HepG2 (cell line): Measurements from ENCODE around the gene PSORS1C2. TPM values are rescaled to one million over a fixed set of nuclear protein-coding genes. Genes with fewer than 3 reads are reported as not detected.

Experiments used
- EEA1 ChIP-seq: sonication (generic); formaldehyde crosslinking; IDR thresholded peaks from 2 replicates; pipeline ENCODE4 v1.5.1; 2020; ENCODE audit warnings: mild to moderate bottlenecking, missing genetic modification reagents, borderline replicate concordance
- FOSL2 ChIP-seq: sonication (generic); formaldehyde crosslinking; IDR thresholded peaks from 2 replicates; pipeline ENCODE4 v1.4.0; 2020; ENCODE audit warnings: missing genetic modification reagents
- FOXK1 ChIP-seq: sonication (generic); formaldehyde crosslinking; IDR thresholded peaks from 2 replicates; pipeline ENCODE4 v1.4.0; 2020; ENCODE audit warnings: low read depth, missing genetic modification reagents, borderline replicate concordance
- HMG20A ChIP-seq: IDR thresholded peaks from 2 replicates; pipeline ENCODE4 v1.6.1; 2016; ENCODE audit warnings: borderline replicate concordance
- HNF4G ChIP-seq, 2 experiments: sonication (generic) in 1 of 2; formaldehyde crosslinking in 1 of 2; IDR thresholded peaks; 2 replicates each; pipeline versions ENCODE4 v1.4.0 to v1.6.1; 2011 to 2020; ENCODE audit warnings: borderline replicate concordance in 2 of 2, low read depth in 2 of 2, mild to moderate bottlenecking in 2 of 2, low read length in 1 of 2, missing genetic modification reagents in 1 of 2, moderate library complexity in 1 of 2
- HNRNPUL1 ChIP-seq: fragments of 200-400 bp; formaldehyde crosslinking; IDR thresholded peaks from 2 replicates; pipeline ENCODE4 v1.6.1; 2017; ENCODE audit warnings: low read depth, mild to moderate bottlenecking, low read length, moderate library complexity
- MED8 ChIP-seq: sonication (generic); formaldehyde crosslinking; IDR thresholded peaks from 2 replicates; pipeline ENCODE4 v1.8.1; 2023; ENCODE audit warnings: mild to moderate bottlenecking, missing genetic modification reagents; ENCODE audit not compliant: insufficient replicate concordance
- PHF8 ChIP-seq: sonication (generic); formaldehyde crosslinking; IDR thresholded peaks from 2 replicates; pipeline ENCODE4 v1.5.0; 2020; ENCODE audit warnings: missing genetic modification reagents
- SALL1 ChIP-seq: sonication (generic); formaldehyde crosslinking; IDR thresholded peaks from 2 replicates; pipeline ENCODE4 v1.8.0; 2022; ENCODE audit warnings: mild to moderate bottlenecking, missing genetic modification reagents
- SRSF1 ChIP-seq: fragments of 200-400 bp; formaldehyde crosslinking; optimal IDR thresholded peaks from 2 replicates; pipeline ENCODE3; 2017; ENCODE audit warnings: mild to moderate bottlenecking, low read depth, low read length, moderate library complexity
- SSRP1 ChIP-seq: IDR thresholded peaks from 2 replicates; pipeline ENCODE4 v1.6.1; 2016; ENCODE audit warnings: control low read depth
- TGIF2 ChIP-seq: IDR thresholded peaks from 2 replicates; pipeline ENCODE4 v1.6.1; 2016; ENCODE audit warnings: control low read depth, missing compliant biosample characterization
- ZFP36 ChIP-seq: fragments of 150-350 bp; IDR thresholded peaks from 2 replicates; pipeline ENCODE4 v1.6.1; 2018; ENCODE audit warnings: borderline replicate concordance, low read length, low read depth; ENCODE audit not compliant: partially characterized antibody
- ZMYM3 ChIP-seq: sonication (generic); formaldehyde crosslinking; IDR thresholded peaks from 2 replicates; pipeline ENCODE4 v1.5.1; 2020; ENCODE audit warnings: mild to moderate bottlenecking, missing genetic modification reagents
- ZNF335 ChIP-seq: sonication (generic); formaldehyde crosslinking; IDR thresholded peaks from 2 replicates; pipeline ENCODE4 v1.4.0; 2020; ENCODE audit warnings: missing genetic modification reagents
- ZNF382 ChIP-seq: sonication (generic); formaldehyde crosslinking; IDR thresholded peaks from 2 replicates; pipeline ENCODE4 v1.5.0; 2020; ENCODE audit warnings: missing genetic modification reagents, mild to moderate bottlenecking, borderline replicate concordance
- ZNF431 ChIP-seq: sonication (generic); formaldehyde crosslinking; IDR thresholded peaks from 2 replicates; pipeline ENCODE4 v1.9.0; 2022; ENCODE audit warnings: missing genetic modification reagents, low read depth, mild to moderate bottlenecking, borderline replicate concordance
- ZNF749 ChIP-seq: sonication (generic); formaldehyde crosslinking; IDR thresholded peaks from 2 replicates; pipeline ENCODE4 v1.8.0; 2022; ENCODE audit warnings: mild to moderate bottlenecking, missing genetic modification reagents, moderate library complexity, borderline replicate concordance
- polyA plus RNA-seq, 8 experiments: library from polyadenylated mRNA; depleted of rRNA in 3 of 8; stranded (reverse) in 7 of 8; unstranded in 1 of 8; fragments of >200 nt; fragmentation: Illumina TruSeq in 4 of 8; extraction: Trizol in 4 of 8; gene quantifications; 2 replicates each; pipeline versions ENCODE4 v1.2.1 to v1.2.3, GENCODE V29; 2011 to 2016; ENCODE audit warnings: low read depth in 4 of 8, missing spikeins in 1 of 8, mixed read lengths in 1 of 8; ENCODE audit not compliant: insufficient read depth in 1 of 8
- total RNA-seq, 5 experiments: library from RNA; depleted of rRNA; stranded (reverse); fragments of >200 nt; fragmentation: Illumina TruSeq; extraction: Trizol; gene quantifications; 2 replicates each; pipeline ENCODE4 v1.2.3, GENCODE V29; 2016; ENCODE audit warnings: low read depth in 1 of 5
- TF ChIP-seq, protein P1 (sequence below): sonication (generic); formaldehyde crosslinking; conservative IDR thresholded peaks from 2 replicates; pipeline ENCODE4 v1.4.0; 2020; ENCODE audit warnings: missing genetic modification reagents
- TF ChIP-seq, protein P2 (sequence below): sonication (generic); formaldehyde crosslinking; IDR thresholded peaks from 2 replicates; pipeline ENCODE4 v1.9.0; 2022; ENCODE audit warnings: missing genetic modification reagents, mild to moderate bottlenecking, borderline replicate concordance
- TF ChIP-seq, protein P3 (sequence below): sonication (generic); formaldehyde crosslinking; IDR thresholded peaks from 2 replicates; pipeline ENCODE4 v1.8.0; 2022; ENCODE audit warnings: mild to moderate bottlenecking, missing genetic modification reagents; ENCODE audit not compliant: insufficient replicate concordance
- TF ChIP-seq, protein P4 (sequence below): sonication (generic); formaldehyde crosslinking; IDR thresholded peaks from 2 replicates; pipeline ENCODE4 v1.4.0; 2020; ENCODE audit warnings: missing genetic modification reagents; ENCODE audit errors: not compliant biosample characterization

Gene PSORS1C2
- total and polyA plus RNA-seq, 2 of the 13 experiments (the other 11 are each of a cell fraction or from before 2014, with no cell fraction given): not detected

DNA sequence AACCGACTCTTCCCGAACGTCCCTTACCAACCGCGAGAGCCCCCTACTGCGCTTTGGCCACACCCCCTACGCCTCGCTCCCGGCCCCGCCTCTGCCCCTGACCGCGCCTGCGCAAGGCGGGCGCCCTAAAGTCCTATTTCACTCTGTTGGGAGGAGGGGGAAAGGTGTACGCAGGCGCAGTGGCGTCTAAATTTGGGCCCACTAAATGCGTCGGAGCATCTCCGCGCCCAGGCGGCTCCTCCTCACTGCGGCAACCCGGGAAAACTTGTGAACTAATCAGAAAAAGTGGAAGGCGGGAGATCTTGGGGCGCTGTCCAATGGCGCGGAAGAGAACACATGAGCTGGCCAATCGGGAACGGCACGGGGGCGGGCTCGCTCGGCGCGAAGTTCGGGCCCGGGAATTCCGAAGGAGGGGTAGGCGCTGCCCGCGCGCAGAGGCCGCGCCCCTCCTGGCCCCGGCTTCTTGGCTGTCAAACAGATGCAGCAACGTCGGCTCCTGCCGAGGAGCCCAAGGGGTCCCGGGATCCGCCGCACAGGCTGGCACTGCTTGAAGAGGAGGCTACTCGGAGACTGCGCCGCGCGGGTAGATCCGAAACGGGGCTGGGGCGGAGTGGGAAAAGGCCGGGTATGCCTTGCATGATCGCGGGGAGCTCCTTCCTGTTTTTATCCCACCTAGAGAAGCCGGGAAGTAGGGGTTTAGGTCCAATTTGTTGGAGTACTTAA is 19.4 kb upstream of the PSORS1C2 start, which contains the start of gene TCF19 (continued):
- no peak for TF ChIP-seq FOSL2
- TF ChIP-seq TGIF2 (CRISPR knock-in tag): peak; percentile 98
- TF ChIP-seq ZFP36: no peak
- peak; percentile 81; the same call in 1 of the 2 replicates for TF ChIP-seq ZNF749 (CRISPR knock-in tag)
- peak; percentile 57 for TF ChIP-seq PHF8 (CRISPR knock-in tag)
- TF ChIP-seq SSRP1 (CRISPR knock-in tag): no peak
- peak; percentile 19; the same call in 1 of the 2 replicates for TF ChIP-seq ZNF431 (CRISPR knock-in tag)
- TF ChIP-seq SRSF1: no peak
- no peak for TF ChIP-seq HNRNPUL1
- TF ChIP-seq, protein P1, sequence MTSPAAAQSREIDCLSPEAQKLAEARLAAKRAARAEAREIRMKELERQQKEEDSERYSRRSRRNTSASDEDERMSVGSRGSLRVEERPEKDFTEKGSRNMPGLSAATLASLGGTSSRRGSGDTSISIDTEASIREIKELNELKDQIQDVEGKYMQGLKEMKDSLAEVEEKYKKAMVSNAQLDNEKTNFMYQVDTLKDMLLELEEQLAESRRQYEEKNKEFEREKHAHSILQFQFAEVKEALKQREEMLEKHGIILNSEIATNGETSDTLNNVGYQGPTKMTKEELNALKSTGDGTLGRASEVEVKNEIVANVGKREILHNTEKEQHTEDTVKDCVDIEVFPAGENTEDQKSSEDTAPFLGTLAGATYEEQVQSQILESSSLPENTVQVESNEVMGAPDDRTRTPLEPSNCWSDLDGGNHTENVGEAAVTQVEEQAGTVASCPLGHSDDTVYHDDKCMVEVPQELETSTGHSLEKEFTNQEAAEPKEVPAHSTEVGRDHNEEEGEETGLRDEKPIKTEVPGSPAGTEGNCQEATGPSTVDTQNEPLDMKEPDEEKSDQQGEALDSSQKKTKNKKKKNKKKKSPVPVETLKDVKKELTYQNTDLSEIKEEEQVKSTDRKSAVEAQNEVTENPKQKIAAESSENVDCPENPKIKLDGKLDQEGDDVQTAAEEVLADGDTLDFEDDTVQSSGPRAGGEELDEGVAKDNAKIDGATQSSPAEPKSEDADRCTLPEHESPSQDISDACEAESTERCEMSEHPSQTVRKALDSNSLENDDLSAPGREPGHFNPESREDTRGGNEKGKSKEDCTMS: no peak
- no peak for TF ChIP-seq EEA1
- no peak for TF ChIP-seq ZNF382 (CRISPR knock-in tag)
- TF ChIP-seq, protein P2, sequence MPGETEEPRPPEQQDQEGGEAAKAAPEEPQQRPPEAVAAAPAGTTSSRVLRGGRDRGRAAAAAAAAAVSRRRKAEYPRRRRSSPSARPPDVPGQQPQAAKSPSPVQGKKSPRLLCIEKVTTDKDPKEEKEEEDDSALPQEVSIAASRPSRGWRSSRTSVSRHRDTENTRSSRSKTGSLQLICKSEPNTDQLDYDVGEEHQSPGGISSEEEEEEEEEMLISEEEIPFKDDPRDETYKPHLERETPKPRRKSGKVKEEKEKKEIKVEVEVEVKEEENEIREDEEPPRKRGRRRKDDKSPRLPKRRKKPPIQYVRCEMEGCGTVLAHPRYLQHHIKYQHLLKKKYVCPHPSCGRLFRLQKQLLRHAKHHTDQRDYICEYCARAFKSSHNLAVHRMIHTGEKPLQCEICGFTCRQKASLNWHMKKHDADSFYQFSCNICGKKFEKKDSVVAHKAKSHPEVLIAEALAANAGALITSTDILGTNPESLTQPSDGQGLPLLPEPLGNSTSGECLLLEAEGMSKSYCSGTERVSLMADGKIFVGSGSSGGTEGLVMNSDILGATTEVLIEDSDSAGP: peak; percentile 79
- peak; percentile 76; the same call in 1 of the 2 replicates for TF ChIP-seq HNF4G (IDR thresholded peaks at IDR 0.05; ENCODE audit: borderline replicate concordance, low read depth, low read length)
- TF ChIP-seq HNF4G (CRISPR knock-in tag; IDR thresholded peaks at IDR 0.05; ENCODE audit: borderline replicate concordance, low read depth): no peak
- no peak for TF ChIP-seq MED8 (CRISPR knock-in tag)
- no peak for TF ChIP-seq ZMYM3 (CRISPR knock-in tag)
- peak; percentile 63; the same call in 1 of the 2 replicates for TF ChIP-seq FOXK1 (CRISPR knock-in tag)
- TF ChIP-seq SALL1 (CRISPR knock-in tag): peak; percentile 46; the same call in 1 of the 2 replicates
- no peak for TF ChIP-seq ZNF335 (CRISPR knock-in tag)
- TF ChIP-seq, protein P3, sequence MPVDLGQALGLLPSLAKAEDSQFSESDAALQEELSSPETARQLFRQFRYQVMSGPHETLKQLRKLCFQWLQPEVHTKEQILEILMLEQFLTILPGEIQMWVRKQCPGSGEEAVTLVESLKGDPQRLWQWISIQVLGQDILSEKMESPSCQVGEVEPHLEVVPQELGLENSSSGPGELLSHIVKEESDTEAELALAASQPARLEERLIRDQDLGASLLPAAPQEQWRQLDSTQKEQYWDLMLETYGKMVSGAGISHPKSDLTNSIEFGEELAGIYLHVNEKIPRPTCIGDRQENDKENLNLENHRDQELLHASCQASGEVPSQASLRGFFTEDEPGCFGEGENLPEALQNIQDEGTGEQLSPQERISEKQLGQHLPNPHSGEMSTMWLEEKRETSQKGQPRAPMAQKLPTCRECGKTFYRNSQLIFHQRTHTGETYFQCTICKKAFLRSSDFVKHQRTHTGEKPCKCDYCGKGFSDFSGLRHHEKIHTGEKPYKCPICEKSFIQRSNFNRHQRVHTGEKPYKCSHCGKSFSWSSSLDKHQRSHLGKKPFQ (CRISPR knock-in tag): no peak
- TF ChIP-seq, protein P4, sequence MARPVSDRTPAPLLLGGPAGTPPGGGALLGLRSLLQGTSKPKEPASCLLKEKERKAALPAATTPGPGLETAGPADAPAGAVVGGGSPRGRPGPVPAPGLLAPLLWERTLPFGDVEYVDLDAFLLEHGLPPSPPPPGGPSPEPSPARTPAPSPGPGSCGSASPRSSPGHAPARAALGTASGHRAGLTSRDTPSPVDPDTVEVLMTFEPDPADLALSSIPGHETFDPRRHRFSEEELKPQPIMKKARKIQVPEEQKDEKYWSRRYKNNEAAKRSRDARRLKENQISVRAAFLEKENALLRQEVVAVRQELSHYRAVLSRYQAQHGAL (CRISPR knock-in tag): no peak
- TF ChIP-seq HMG20A (CRISPR knock-in tag): no peak
